ENCODE measurements around the gene FZR1. TPM values are rescaled to one million over a fixed set of nuclear protein-coding genes. Genes with fewer than 3 reads are reported as not detected.

Gene FZR1
- total and polyA plus RNA-seq, 2 of the 8 experiments (the other 6 are each of a cell fraction or from before 2014, with no cell fraction given): 21.6 to 35.5 TPM

- H3K23me2 ChIP-seq (ENCODE audit: low read depth, low read length): peaks cover 5% of the 10 kb centered on the region; the same call in 1 of the 2 replicates
- no peak overlapping the region for H3K4me3 ChIP-seq (ENCODE audit: extremely low read depth in 1 of 4, insufficient read depth in 2 of 4, low read depth in 3 of 4, low read length in 4 of 4)
- H3K9ac ChIP-seq (replicated peaks in 1 of 4; ENCODE audit: extremely low read depth in 1 of 4, low read depth in 3 of 4, low read length in 3 of 4): no peak overlapping the region
- TF ChIP-seq KDM4A (IDR thresholded peaks at IDR 0.05; ENCODE audit: low read depth, low read length, severe bottlenecking) (no peak), MAX (IDR thresholded peaks at IDR 0.05) (no peak), E2F6 (IDR thresholded peaks at IDR 0.05) (no peak), RAD21 (IDR thresholded peaks at IDR 0.05 in 1 of 2, conservative IDR thresholded peaks at IDR 0.05 in 1 of 2; ENCODE audit: low read depth in 2 of 2, low read length in 2 of 2) (no peak), GTF2F1 (IDR thresholded peaks at IDR 0.05; ENCODE audit: borderline replicate concordance, low read depth, low read length) (no peak), CBX8 (IDR thresholded peaks at IDR 0.05; ENCODE audit: borderline replicate concordance, low read depth, low read length) (no peak), RFX5 (IDR thresholded peaks at IDR 0.05; ENCODE audit: borderline replicate concordance, low read depth, low read length) (no peak), EGR1 (IDR thresholded peaks at IDR 0.05; ENCODE audit: borderline replicate concordance, low read depth, low read length) (no peak)
- H2AK5ac ChIP-seq (ENCODE audit: low read depth, low read length): no peak overlapping the region
- H4K5ac ChIP-seq (ENCODE audit: insufficient read length, low read depth, low read length): no peak overlapping the region
- no peak overlapping the region for H3K27ac ChIP-seq (ENCODE audit: low read depth, low read length)
- H2BK12ac ChIP-seq (ENCODE audit: low read depth, low read length): no peak overlapping the region
- H3K36me3 ChIP-seq (ENCODE audit: control insufficient read depth in 2 of 4, insufficient read depth in 4 of 4, low read length in 3 of 4): no peaks in the 10 kb centered on the region; a peak in 1 of 8 replicates
- DNase-seq (ENCODE audit: low read depth in 1 of 2, low spot score in 2 of 2) (no peak), FAIRE-seq (no peak)
- no peak overlapping the region for H2BK5ac ChIP-seq (ENCODE audit: low read depth, low read length)
- H4K8ac ChIP-seq (ENCODE audit: extremely low read depth, insufficient read depth, low read length): no peak overlapping the region; the same call in 1 of the 2 replicates
- H3K14ac ChIP-seq (ENCODE audit: insufficient read length): no peak overlapping the region
- peaks cover 21 to 51% (median 44%) of the 10 kb centered on the region in 4 experiments for H3K27me3 ChIP-seq (replicated peaks in 1 of 4; ENCODE audit: control insufficient read depth in 3 of 4, extremely low read depth in 1 of 4, insufficient read depth in 3 of 4, low read length in 3 of 4)
- no peak overlapping the region for H2AFZ ChIP-seq (ENCODE audit: low read length)
- H3K23ac ChIP-seq (ENCODE audit: insufficient read length): no peak overlapping the region
- no peak overlapping the region for H4K91ac ChIP-seq (replicated peaks; ENCODE audit: insufficient read length, low read length)
- H2BK20ac ChIP-seq (ENCODE audit: low read length): no peak overlapping the region
- no peak overlapping the region for H3K56ac ChIP-seq (replicated peaks; ENCODE audit: insufficient read length, low read depth, low read length)
- peaks cover 0 to 5% (median 2%) of the 10 kb centered on the region in 4 experiments; a peak in 4 of 7 replicates for H3K4me1 ChIP-seq (replicated peaks in 1 of 4; ENCODE audit: control insufficient read depth in 3 of 4, insufficient read depth in 4 of 4, low read length in 3 of 4)
- H3K79me1 ChIP-seq (ENCODE audit: low read depth, low read length): no peaks in the 10 kb centered on the region
- WGBS, 2 experiments (ENCODE audit: extremely low coverage in 1 of 2, insufficient coverage in 1 of 2, insufficient read length in 1 of 2, insufficient replicate concordance in 2 of 2, low coverage in 1 of 2, low lambda C conversion rate in 2 of 2, missing lambda C conversion rate in 1 of 2): 61% methylated on average over 3 of the region's 7 CpGs; no CpG with 5 or more reads in 1 of the 2 experiments
- no peak overlapping the region for H3K4ac ChIP-seq (replicated peaks; ENCODE audit: insufficient read length, low read depth, low read length)
- H4K20me1 ChIP-seq (replicated peaks in 1 of 2; ENCODE audit: control insufficient read depth in 1 of 2, insufficient read depth in 2 of 2, low read length in 2 of 2): peaks cover 0 to 4% of the 10 kb centered on the region in 2 experiments
- peaks cover 6 to 10% of the 10 kb centered on the region in 2 experiments; a peak in 3 of 4 replicates for H3K9me3 ChIP-seq (ENCODE audit: insufficient read depth in 2 of 2, low read depth in 1 of 2, low read length in 1 of 2)
- H3K79me2 ChIP-seq (ENCODE audit: control insufficient read depth in 1 of 2, insufficient read depth in 2 of 2, low read length in 2 of 2): no peaks in the 10 kb centered on the region
- ChIA-PET CTCF (ENCODE audit: partially characterized antibody) (interaction anchor here (0.7 to 1.7 kb wide), 5 partner anchors 12 to 144 kb away, joined by 3 to 5 read pairs (median 3); no protein-coding TSS in a partner anchor), POLR2A (ENCODE audit: partially characterized antibody) (interaction anchor here (1.9 kb wide), 1 partner anchor 21 kb away, joined by 5 read pairs; no protein-coding TSS in a partner anchor)
- H3K4me2 ChIP-seq (ENCODE audit: insufficient read depth in 1 of 2, low read depth in 2 of 2, low read length in 2 of 2): peak overlapping the region; percentile 36 to 63; a peak in 3 of 4 replicates
- H2BK15ac ChIP-seq (ENCODE audit: low read length): no peak overlapping the region
- no peak overlapping the region for H3K18ac ChIP-seq (ENCODE audit: extremely low read depth, low read length)
- H2BK120ac ChIP-seq (replicated peaks; ENCODE audit: low read depth, low read length): no peak overlapping the region
Measured at GRCh38 chr19:3465552-3465951, 40.6 kb upstream of the FZR1 start.
